A549 (cell line): Measurements from ENCODE around the gene LRRC4C. TPM values are rescaled to one million over a fixed set of nuclear protein-coding genes. Genes with fewer than 3 reads are reported as not detected.

Source experiments
- ATAC-seq, 2 experiments: fragments of 200-7000 bp in 1 of 2; fragments of >200 bp in 1 of 2; cut with Nextera tagmentation in 1 of 2; cut with Tn5 transposase in 1 of 2; 3 replicates each; pipeline versions ENCODE4 v1.8.0 to v1.9.1; 2018 to 2020; ENCODE audit warnings: mild to moderate bottlenecking in 1 of 2, moderate library complexity in 1 of 2
- CTCF ChIA-PET: fragments of 300-600 bp; sonication (Branson Sonifier 250); formaldehyde crosslinking; extraction: SDS; loops from one replicate; lab custom pipeline; 2021; ENCODE audit warnings: antibody characterized with exemption, inconsistent platforms; lab: Yijun Ruan, JAX
- POLR2A ChIA-PET: fragments of 350-600 bp; formaldehyde crosslinking; extraction: SDS; loops from one replicate; lab custom pipeline; 2021; ENCODE audit warnings: antibody characterized with exemption, inconsistent platforms; lab: Yijun Ruan, JAX
- DNase-seq, 2 experiments: peaks; one replicate each; pipeline versions ENCODE4 v3.0.0 to v3.0.0-alpha.2; 2011 to 2016; ENCODE audit warnings: low read depth in 1 of 2, low spot score in 1 of 2
- FAIRE-seq: peaks from 2 replicates; lab custom pipeline; 2011; peaks lifted over from hg19 to GRCh38; lab: Jason Lieb, UNC
- H3K27ac ChIP-seq, 2 experiments: fragments of >200 bp; sonication (Bioruptor Twin); formaldehyde crosslinking; 3 replicates each; pipeline ENCODE4 v1.5.1; 2016 to 2017
- H3K4me1 ChIP-seq: fragments of >200 bp; sonication (Bioruptor Twin); formaldehyde crosslinking; 3 replicates; pipeline ENCODE4 v1.6.1; 2016
- H3K4me2 ChIP-seq: fragments of >200 bp; sonication (Bioruptor Twin); formaldehyde crosslinking; 3 replicates; pipeline ENCODE4 v1.6.1; 2016
- H3K4me3 ChIP-seq: fragments of >200 bp; sonication (Bioruptor Twin); formaldehyde crosslinking; 3 replicates; pipeline ENCODE4 v1.5.1; 2016
- H3K9me3 ChIP-seq: fragments of >200 bp; sonication (Bioruptor Twin); formaldehyde crosslinking; 3 replicates; pipeline ENCODE4 v1.6.1; 2016
- ATOH8 ChIP-seq: fragments of 250-450 bp; sonication (Bioruptor Pico); IDR thresholded peaks from 2 replicates; pipeline ENCODE4 v1.5.0; 2020; ENCODE audit warnings: low read depth, mild to moderate bottlenecking, moderate library complexity
- CBX2 ChIP-seq: fragments of 200-600 bp; sonication (generic); IDR thresholded peaks from 2 replicates; pipeline ENCODE4 v1.6.1; 2016; ENCODE audit warnings: low read depth, mild to moderate bottlenecking, borderline replicate concordance
- CEBPB ChIP-seq, 2 experiments: fragments of >200 bp in 1 of 2; sonication (Bioruptor Twin) in 1 of 2; formaldehyde crosslinking in 1 of 2; IDR thresholded peaks; 2 replicates each; pipeline ENCODE4 v1.6.1; 2012 to 2016
- E2F6 ChIP-seq: IDR thresholded peaks from 2 replicates; pipeline ENCODE4 v1.6.1; 2012; ENCODE audit warnings: low read depth, borderline replicate concordance
- EHMT2 ChIP-seq: fragments of 200-600 bp; sonication (generic); IDR thresholded peaks from 2 replicates; pipeline ENCODE4 v1.6.1; 2016; ENCODE audit warnings: antibody characterized with exemption, low read depth, mild to moderate bottlenecking, moderate library complexity
- EP300 ChIP-seq, 2 experiments: fragments of >200 bp; sonication (Bioruptor Twin); formaldehyde crosslinking; IDR thresholded peaks; 2 replicates in 1 of 2; 3 replicates in 1 of 2; pipeline ENCODE4 v1.6.1; 2016 to 2017
- ESRRA ChIP-seq: fragments of 150-350 bp; IDR thresholded peaks from 2 replicates; pipeline ENCODE4 v1.6.1; 2014; ENCODE audit warnings: mild to moderate bottlenecking, low read length, borderline replicate concordance
- HES2 ChIP-seq: fragments of >200 bp; sonication (Bioruptor Twin); formaldehyde crosslinking; IDR thresholded peaks from 2 replicates; pipeline ENCODE4 v1.6.1; 2016
- HEYL ChIP-seq: fragments of 250-450 bp; sonication (Bioruptor Pico); IDR thresholded peaks from 2 replicates; pipeline ENCODE4 v1.8.0; 2021; ENCODE audit warnings: mild to moderate bottlenecking, moderate library complexity
- HOXB13 ChIP-seq: fragments of 250-450 bp; sonication (Bioruptor Pico); IDR thresholded peaks from 2 replicates; pipeline ENCODE4 v1.5.0; 2020; ENCODE audit warnings: low read depth, mild to moderate bottlenecking, moderate library complexity
- HOXB5 ChIP-seq: fragments of 250-450 bp; sonication (Bioruptor Pico); IDR thresholded peaks from 2 replicates; pipeline ENCODE4 v1.5.0; 2020; ENCODE audit warnings: mild to moderate bottlenecking, moderate library complexity
- JUNB ChIP-seq: fragments of >200 bp; sonication (Bioruptor Twin); formaldehyde crosslinking; IDR thresholded peaks from 2 replicates; pipeline ENCODE4 v1.6.1; 2016
- KDM1A ChIP-seq: fragments of 200-600 bp; sonication (generic); IDR thresholded peaks from 2 replicates; pipeline ENCODE4 v1.6.1; 2016; ENCODE audit warnings: low read depth, mild to moderate bottlenecking
- MAFK ChIP-seq: fragments of 450-650 bp; IDR thresholded peaks from 2 replicates; pipeline ENCODE4 v1.6.1; 2014; ENCODE audit not compliant: partially characterized antibody
- MAZ ChIP-seq: fragments of 150-350 bp; IDR thresholded peaks from 2 replicates; pipeline ENCODE4 v1.6.1; 2014; ENCODE audit warnings: antibody characterized with exemption, low read depth, low read length, borderline replicate concordance
- NPAS2 ChIP-seq: fragments of 250-450 bp; sonication (Bioruptor Pico); IDR thresholded peaks from 2 replicates; pipeline ENCODE4 v1.8.0; 2022; ENCODE audit warnings: mild to moderate bottlenecking, moderate library complexity, borderline replicate concordance
- NR3C1 ChIP-seq: fragments of >200 bp; sonication (Bioruptor Twin); formaldehyde crosslinking; IDR thresholded peaks from 3 replicates; pipeline ENCODE4 v1.6.1; 2017
- PHF8 ChIP-seq: fragments of 200-600 bp; sonication (generic); IDR thresholded peaks from 2 replicates; pipeline ENCODE4 v1.6.1; 2016; ENCODE audit warnings: low read depth, mild to moderate bottlenecking, antibody characterized with exemption, moderate library complexity, borderline replicate concordance
- RAD21 ChIP-seq, 2 experiments: fragments of >200 bp in 1 of 2; sonication (Bioruptor Twin) in 1 of 2; formaldehyde crosslinking in 1 of 2; IDR thresholded peaks in 1 of 2; conservative IDR thresholded peaks in 1 of 2; 2 replicates in 1 of 2; 3 replicates in 1 of 2; pipeline ENCODE4 v1.6.1; 2012 to 2018; ENCODE audit warnings: inconsistent platforms in 1 of 2
- RARB ChIP-seq: fragments of 250-450 bp; sonication (Bioruptor Pico); IDR thresholded peaks from 2 replicates; pipeline ENCODE4 v1.8.0; 2021; ENCODE audit warnings: mild to moderate bottlenecking, moderate library complexity
- RFX5 ChIP-seq: fragments of 450-650 bp; IDR thresholded peaks from 2 replicates; pipeline ENCODE4 v1.7.1; 2014; ENCODE audit warnings: antibody characterized with exemption, mild to moderate bottlenecking, moderate library complexity
- RNF2 ChIP-seq: fragments of 200-600 bp; sonication (generic); IDR thresholded peaks from 2 replicates; pipeline ENCODE4 v1.6.1; 2016; ENCODE audit warnings: low read depth, mild to moderate bottlenecking, antibody characterized with exemption, moderate library complexity, borderline replicate concordance
- SMC3 ChIP-seq: fragments of >200 bp; sonication (Bioruptor Twin); formaldehyde crosslinking; IDR thresholded peaks from 3 replicates; pipeline ENCODE4 v1.6.1; 2018; ENCODE audit warnings: inconsistent platforms
- SREBF2 ChIP-seq: fragments of 450-650 bp; IDR thresholded peaks from 2 replicates; pipeline ENCODE4 v1.6.1; 2014; ENCODE audit warnings: mild to moderate bottlenecking, moderate library complexity
- USF2 ChIP-seq: fragments of 450-650 bp; IDR thresholded peaks from 2 replicates; pipeline ENCODE4 v1.6.1; 2014; ENCODE audit warnings: antibody characterized with exemption
- ZFP36 ChIP-seq: fragments of 450-650 bp; IDR thresholded peaks from 2 replicates; pipeline ENCODE4 v1.6.1; 2014; ENCODE audit warnings: borderline replicate concordance; ENCODE audit not compliant: partially characterized antibody
- ZSCAN20 ChIP-seq: fragments of 250-450 bp; sonication (Bioruptor Pico); IDR thresholded peaks from 2 replicates; pipeline ENCODE4 v1.8.0; 2022; ENCODE audit warnings: mild to moderate bottlenecking, moderate library complexity
- WGBS: methylation state at CpG from one replicate; pipeline ENCODE4 v1.1.6; 2017; ENCODE audit errors: missing lambda C conversion rate; 5-methylcytosine and 5-hydroxymethylcytosine counted together
- polyA plus RNA-seq, 4 experiments: library from polyadenylated mRNA; depleted of rRNA in 3 of 4; stranded (reverse); fragments of >200 nt; fragmentation: RNase III in 1 of 4; extraction: RNeasy Plus Mini Kit Qiagen cat#74134 plus additional on column Dnase treatment in 1 of 4; gene quantifications; 2 replicates in 3 of 4; 3 replicates in 1 of 4; pipeline ENCODE4 v1.2.3, GENCODE V29; 2011 to 2017
- TF ChIP-seq, protein P1 (sequence below): IDR thresholded peaks from 2 replicates; pipeline ENCODE4 v1.6.1; 2012

Gene LRRC4C
- polyA plus RNA-seq, 2 of the 4 experiments (the other 2 are of a cell fraction), result not detected

- WGBS, result 29% methylated on average over 18 of the region's 18 CpGs
- no peak overlapping the region for H3K27ac ChIP-seq
- H3K4me1 ChIP-seq, result no peaks in the 10 kb centered on the region
- H3K9me3 ChIP-seq, result no peaks in the 10 kb centered on the region
- CTCF ChIA-PET, result no interaction called here
- H3K4me2 ChIP-seq, result no peak overlapping the region
- no peak for ATAC-seq
- TF ChIP-seq E2F6 (no peak), HOXB5 (CRISPR knock-in tag) (no peak), ESRRA (no peak), ZFP36 (no peak), CBX2 (no peak), NR3C1 (no peak), CEBPB (IDR thresholded peaks at IDR 0.05) (no peak), NPAS2 (CRISPR knock-in tag) (no peak), PHF8 (no peak), KDM1A (no peak), EP300 (IDR thresholded peaks at IDR 0.05) (no peak)
- H3K4me3 ChIP-seq, result no peak overlapping the region
- DNase-seq, result no peak
- POLR2A ChIA-PET, result no interaction called here
- no peak for FAIRE-seq
Observed at GRCh38 chr11:40280159-40281051, 1179.0 kb downstream of the LRRC4C start.

- Histone ChIP-seq H3K9me3 (no peaks in the 10 kb centered on the region), H3K4me2 (no peak overlapping the region), H3K4me1 (no peaks in the 10 kb centered on the region), H3K4me3 (no peak overlapping the region), H3K27ac (no peak overlapping the region)
- TF ChIP-seq NPAS2 (CRISPR knock-in tag) (no peak), SMC3 (no peak), HOXB13 (CRISPR knock-in tag) (no peak), MAZ (no peak), RNF2 (no peak), RARB (CRISPR knock-in tag) (no peak), RAD21 (conservative IDR thresholded peaks at IDR 0.05 in 1 of 2, IDR thresholded peaks at IDR 0.05 in 1 of 2) (no peak), ZSCAN20 (CRISPR knock-in tag) (no peak), JUNB (no peak), EHMT2 (no peak), MAFK (no peak), USF2 (no peak), ATOH8 (no peak), RFX5 (no peak), EP300 (IDR thresholded peaks at IDR 0.05) (no peak), HEYL (CRISPR knock-in tag) (no peak), HES2 (no peak), SREBF2 (no peak)
- TF ChIP-seq, protein P1, sequence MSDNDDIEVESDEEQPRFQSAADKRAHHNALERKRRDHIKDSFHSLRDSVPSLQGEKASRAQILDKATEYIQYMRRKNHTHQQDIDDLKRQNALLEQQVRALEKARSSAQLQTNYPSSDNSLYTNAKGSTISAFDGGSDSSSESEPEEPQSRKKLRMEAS, result no peak
- ATAC-seq (no peak), DNase-seq (no peak), FAIRE-seq (no peak)
- ChIA-PET CTCF (interaction anchor here (1.3 kb wide), 1 partner anchor 19 kb away, joined by 3 read pairs; no protein-coding TSS in a partner anchor), POLR2A (no interaction called here)
- WGBS, result 100% methylated on average over 1 of the region's 1 CpG
Observed at GRCh38 chr11:40276960-40277359, 1182.5 kb downstream of the LRRC4C start.
